Measurements from ENCODE around the gene RFX3. TPM values are rescaled to one million over a fixed set of nuclear protein-coding genes. Genes with fewer than 3 reads are reported as not detected.

The RFX3 gene
- total RNA-seq, 1 donor from 2014 or later: 12.8 TPM

GRCh38 chr9:3419893-3420292 is 105.9 kb downstream of the RFX3 start:
- no peak overlapping the region for H3K4me3 Mint-ChIP-seq
- no peaks in the 10 kb centered on the region for H3K36me3 Mint-ChIP-seq (ENCODE audit: low read depth)
- H3K27ac Mint-ChIP-seq: no peak overlapping the region
- DNase-seq: no peak
- no peaks in the 10 kb centered on the region for H3K4me1 Mint-ChIP-seq
- no peaks in the 10 kb centered on the region for H3K9me3 Mint-ChIP-seq
- no peaks in the 10 kb centered on the region for H3K27me3 Mint-ChIP-seq
- intact Hi-C loops (cut with micrococcal nuclease): no loop called here

GRCh38 chr9:3415906-3416305 is 109.9 kb downstream of the RFX3 start:
- Mint-ChIP-seq H3K9me3 (no peaks in the 10 kb centered on the region), H3K36me3 (ENCODE audit: low read depth) (no peaks in the 10 kb centered on the region), H3K27me3 (no peaks in the 10 kb centered on the region), H3K4me3 (no peak overlapping the region), H3K4me1 (no peaks in the 10 kb centered on the region), H3K27ac (no peak overlapping the region)
- intact Hi-C loops (cut with micrococcal nuclease): no loop called here
- DNase-seq: no peak

GRCh38 chr9:3413984-3414383 is 111.8 kb downstream of the RFX3 start:
- intact Hi-C loops (cut with micrococcal nuclease): no loop called here
- Mint-ChIP-seq H3K4me1 (no peaks in the 10 kb centered on the region), H3K9me3 (no peaks in the 10 kb centered on the region), H3K4me3 (no peak overlapping the region), H3K36me3 (ENCODE audit: low read depth) (no peaks in the 10 kb centered on the region), H3K27ac (no peak overlapping the region), H3K27me3 (no peaks in the 10 kb centered on the region)
- no peak for DNase-seq

GRCh38 chr9:3410461-3410860 is 115.3 kb downstream of the RFX3 start:
- H3K9me3 Mint-ChIP-seq: no peaks in the 10 kb centered on the region
- DNase-seq: no peak
- intact Hi-C loops (cut with micrococcal nuclease): no loop called here
- no peaks in the 10 kb centered on the region for H3K27me3 Mint-ChIP-seq
- H3K27ac Mint-ChIP-seq: no peak overlapping the region
- no peak overlapping the region for H3K4me3 Mint-ChIP-seq
- H3K4me1 Mint-ChIP-seq: no peaks in the 10 kb centered on the region
- H3K36me3 Mint-ChIP-seq (ENCODE audit: low read depth): no peaks in the 10 kb centered on the region

GRCh38 chr9:3409453-3409852 is 116.3 kb downstream of the RFX3 start:
- H3K4me3 Mint-ChIP-seq: no peak overlapping the region
- intact Hi-C loops (cut with micrococcal nuclease): no loop called here
- H3K27me3 Mint-ChIP-seq: no peaks in the 10 kb centered on the region
- H3K4me1 Mint-ChIP-seq: no peaks in the 10 kb centered on the region
- no peaks in the 10 kb centered on the region for H3K36me3 Mint-ChIP-seq (ENCODE audit: low read depth)
- H3K9me3 Mint-ChIP-seq: no peaks in the 10 kb centered on the region
- H3K27ac Mint-ChIP-seq: no peak overlapping the region
- DNase-seq: no peak

GRCh38 chr9:3403315-3403714 is 122.5 kb downstream of the RFX3 start:
- peaks cover 6% of the 10 kb centered on the region for H3K4me1 Mint-ChIP-seq
- H3K9me3 Mint-ChIP-seq: no peaks in the 10 kb centered on the region
- DNase-seq: no peak
- no peaks in the 10 kb centered on the region for H3K36me3 Mint-ChIP-seq (ENCODE audit: low read depth)
- intact Hi-C loops (cut with micrococcal nuclease): no loop called here
- no peak overlapping the region for H3K27ac Mint-ChIP-seq
- H3K4me3 Mint-ChIP-seq: no peak overlapping the region
- no peaks in the 10 kb centered on the region for H3K27me3 Mint-ChIP-seq

- no peaks in the 10 kb centered on the region for H3K27me3 Mint-ChIP-seq
- intact Hi-C loops (cut with micrococcal nuclease): no loop called here
- H3K27ac Mint-ChIP-seq: no peak overlapping the region
Observed at GRCh38 chr9:3401221-3401954, 124.4 kb downstream of the RFX3 start.

GRCh38 chr9:3398232-3398648 is 127.6 kb downstream of the RFX3 start:
- no peaks in the 10 kb centered on the region for H3K9me3 Mint-ChIP-seq
- no peaks in the 10 kb centered on the region for H3K27me3 Mint-ChIP-seq
- intact Hi-C loops (cut with micrococcal nuclease): loop anchor here (1.0 kb wide), 1 partner anchor 12 kb away; no protein-coding TSS in a partner anchor
- peak overlapping the region; percentile 48 for H3K4me3 Mint-ChIP-seq
- H3K36me3 Mint-ChIP-seq (ENCODE audit: low read depth): peaks cover 13% of the 10 kb centered on the region
- peak overlapping the region; percentile 48 for H3K27ac Mint-ChIP-seq
- H3K4me1 Mint-ChIP-seq: peaks cover 13% of the 10 kb centered on the region
- peak; percentile 60 for DNase-seq

More at GRCh38 chr9:3401221-3401954, 124.4 kb downstream of the RFX3 start:
- DNase-seq: no peak
- Mint-ChIP-seq H3K9me3 (no peaks in the 10 kb centered on the region), H3K36me3 (ENCODE audit: low read depth) (peaks cover 1% of the 10 kb centered on the region), H3K4me3 (no peak overlapping the region), H3K4me1 (peaks cover 13% of the 10 kb centered on the region)

GRCh38 chr9:3397766-3398165 is 128.0 kb downstream of the RFX3 start:
- DNase-seq: no peak
- intact Hi-C loops (cut with micrococcal nuclease): loop anchor here (1.0 kb wide), 1 partner anchor 11 kb away; no protein-coding TSS in a partner anchor
- peaks cover 10% of the 10 kb centered on the region for H3K4me1 Mint-ChIP-seq

GRCh38 chr9:3391414-3391813 is 134.4 kb downstream of the RFX3 start:
- Mint-ChIP-seq H3K27ac (no peak overlapping the region), H3K4me3 (no peak overlapping the region), H3K27me3 (no peaks in the 10 kb centered on the region), H3K9me3 (peaks cover 26% of the 10 kb centered on the region), H3K36me3 (ENCODE audit: low read depth) (peaks cover 50% of the 10 kb centered on the region), H3K4me1 (peaks cover 13% of the 10 kb centered on the region)
- no peak for DNase-seq
- intact Hi-C loops (cut with micrococcal nuclease): no loop called here

More at GRCh38 chr9:3397766-3398165, 128.0 kb downstream of the RFX3 start:
- Mint-ChIP-seq H3K4me3 (peak overlapping the region; percentile 48), H3K9me3 (no peaks in the 10 kb centered on the region), H3K36me3 (ENCODE audit: low read depth) (peaks cover 13% of the 10 kb centered on the region), H3K27me3 (no peaks in the 10 kb centered on the region), H3K27ac (peak overlapping the region; percentile 48)

- peaks cover 41% of the 10 kb centered on the region for H3K36me3 Mint-ChIP-seq (ENCODE audit: low read depth)
- peaks cover 31% of the 10 kb centered on the region for H3K9me3 Mint-ChIP-seq
- DNase-seq: no peak
- H3K4me3 Mint-ChIP-seq: peak overlapping the region; percentile 56
- H3K27me3 Mint-ChIP-seq: no peaks in the 10 kb centered on the region
- peaks cover 17% of the 10 kb centered on the region for H3K4me1 Mint-ChIP-seq
- intact Hi-C loops (cut with micrococcal nuclease): loop anchor here (1.0 to 10.0 kb wide), 6 partner anchors 12 to 358 kb away; no protein-coding TSS in a partner anchor
- H3K27ac Mint-ChIP-seq: peak overlapping the region; percentile 59
Observed at GRCh38 chr9:3386753-3387152, 139.0 kb downstream of the RFX3 start.

GRCh38 chr9:3385871-3386270 is 139.9 kb downstream of the RFX3 start:
- Mint-ChIP-seq H3K36me3 (ENCODE audit: low read depth) (peaks cover 34% of the 10 kb centered on the region), H3K4me3 (peak overlapping the region; percentile 19)

GRCh38 chr9:3371842-3372241 is 154.0 kb downstream of the RFX3 start:
- intact Hi-C loops (cut with micrococcal nuclease): no loop called here

More at GRCh38 chr9:3385871-3386270, 139.9 kb downstream of the RFX3 start:
- H3K27me3 Mint-ChIP-seq: no peaks in the 10 kb centered on the region
- peak; percentile 77 for DNase-seq
- intact Hi-C loops (cut with micrococcal nuclease): loop anchor here (1.0 to 10.0 kb wide), 6 partner anchors 12 to 359 kb away; no protein-coding TSS in a partner anchor
- peaks cover 31% of the 10 kb centered on the region for H3K9me3 Mint-ChIP-seq
- H3K4me1 Mint-ChIP-seq: peaks cover 17% of the 10 kb centered on the region
- H3K27ac Mint-ChIP-seq: peak overlapping the region; percentile 70

GRCh38 chr9:3370715-3371114 is 155.1 kb downstream of the RFX3 start:
- DNase-seq: no peak
- H3K9me3 Mint-ChIP-seq: peaks cover 7% of the 10 kb centered on the region
- H3K4me3 Mint-ChIP-seq: no peak overlapping the region
- H3K36me3 Mint-ChIP-seq (ENCODE audit: low read depth): no peaks in the 10 kb centered on the region
- intact Hi-C loops (cut with micrococcal nuclease): no loop called here
- H3K27ac Mint-ChIP-seq: no peak overlapping the region
- no peaks in the 10 kb centered on the region for H3K27me3 Mint-ChIP-seq
- peaks cover 2% of the 10 kb centered on the region for H3K4me1 Mint-ChIP-seq

More at GRCh38 chr9:3371842-3372241, 154.0 kb downstream of the RFX3 start:
- Mint-ChIP-seq H3K36me3 (ENCODE audit: low read depth) (no peaks in the 10 kb centered on the region), H3K9me3 (peaks cover 7% of the 10 kb centered on the region), H3K27me3 (no peaks in the 10 kb centered on the region), H3K27ac (no peak overlapping the region), H3K4me1 (no peaks in the 10 kb centered on the region), H3K4me3 (no peak overlapping the region)
- no peak for DNase-seq

All from activated CD4-positive, alpha-beta T cell treated with anti-CD3 and anti-CD28 coated beads, Interleukin-2, amount 10 ng/mL, durations not matched to agents 24 days and 14 days (primary cell).